Small intestine (tissue), 7 donors: ENCODE measurements around the gene ATP5F1E. TPM values are rescaled to one million over a fixed set of nuclear protein-coding genes. Genes with fewer than 3 reads are reported as not detected.
"Not testable (repeated sequence)": the region's sequence is repeated elsewhere in the genome, so short reads cannot be mapped to it uniquely, and the experiment has no call there.

Source experiments
- DNase-seq, 2 donors: peaks; one replicate each; pipeline versions ENCODE4 v3.0.0 to v3.0.0-alpha.2; 2013
- FAIRE-seq: peaks from 2 replicates; lab custom pipeline; 2012; peaks lifted over from hg19 to GRCh38; lab: Jason Lieb, UNC
- H3K27ac ChIP-seq, 3 donors: one replicate each; pipeline ENCODE4 v1.5.1; 2013; ENCODE audit warnings: low read length in 2 of 3, mild to moderate bottlenecking in 2 of 3, control low read depth in 1 of 3, inconsistent platforms in 1 of 3, low read depth in 1 of 3, moderate library complexity in 1 of 3
- H3K27me3 ChIP-seq, 3 donors: one replicate each; pipeline ENCODE4 v1.6.1; 2013; ENCODE audit warnings: low read length in 3 of 3, inconsistent platforms in 1 of 3; ENCODE audit not compliant: control insufficient read depth in 3 of 3, insufficient read depth in 3 of 3
- H3K36me3 ChIP-seq, 3 donors: one replicate each; pipeline ENCODE4 v1.6.1; 2013; ENCODE audit warnings: low read length in 3 of 3, inconsistent platforms in 1 of 3, low read depth in 1 of 3, mild to moderate bottlenecking in 1 of 3, moderate library complexity in 1 of 3; ENCODE audit not compliant: control insufficient read depth in 3 of 3, insufficient read depth in 2 of 3
- H3K4me1 ChIP-seq, 3 donors: one replicate each; pipeline ENCODE4 v1.6.1; 2013; ENCODE audit warnings: low read length in 2 of 3, inconsistent platforms in 1 of 3, low read depth in 1 of 3, mild to moderate bottlenecking in 1 of 3, moderate library complexity in 1 of 3; ENCODE audit not compliant: control insufficient read depth in 3 of 3, insufficient read depth in 2 of 3
- H3K4me3 ChIP-seq, 3 donors: one replicate each; pipeline ENCODE4 v1.5.1; 2013; ENCODE audit warnings: low read length in 3 of 3, control low read depth in 1 of 3, inconsistent platforms in 1 of 3, low read depth in 1 of 3, mild to moderate bottlenecking in 1 of 3, moderate library complexity in 1 of 3
- H3K9me3 ChIP-seq, 2 donors: one replicate each; pipeline ENCODE4 v1.6.1; 2013; ENCODE audit warnings: low read depth in 1 of 2, low read length in 1 of 2; ENCODE audit not compliant: control insufficient read depth in 2 of 2, insufficient read depth in 1 of 2
- WGBS, 3 donors: extraction: QIAGEN DNeasy Blood & Tissue Kit; methylation state at CpG; one replicate each; pipeline ENCODE4 v1.1.7; 2013; 5-methylcytosine and 5-hydroxymethylcytosine counted together
- polyA plus RNA-seq, 4 donors: library from polyadenylated mRNA; stranded (reverse) in 3 of 4; unstranded in 1 of 4; fragments of 200-250 nt in 3 of 4; fragments of 120-200 nt in 1 of 4; gene quantifications; one replicate each; pipeline versions ENCODE4 v1.2.1 to v1.2.3, GENCODE V29; 2013
- donor health status: healthy with polysubstance abuse.
- donor health status: control.
- donor health status: control.
- donor health status: Bipolar disorder and iron deficiency.
- donor health status: healthy.

ATP5F1E gene
- polyA plus RNA-seq, 4 donors, result 49.6 to 87.5 (median 69.8) TPM

DNA sequence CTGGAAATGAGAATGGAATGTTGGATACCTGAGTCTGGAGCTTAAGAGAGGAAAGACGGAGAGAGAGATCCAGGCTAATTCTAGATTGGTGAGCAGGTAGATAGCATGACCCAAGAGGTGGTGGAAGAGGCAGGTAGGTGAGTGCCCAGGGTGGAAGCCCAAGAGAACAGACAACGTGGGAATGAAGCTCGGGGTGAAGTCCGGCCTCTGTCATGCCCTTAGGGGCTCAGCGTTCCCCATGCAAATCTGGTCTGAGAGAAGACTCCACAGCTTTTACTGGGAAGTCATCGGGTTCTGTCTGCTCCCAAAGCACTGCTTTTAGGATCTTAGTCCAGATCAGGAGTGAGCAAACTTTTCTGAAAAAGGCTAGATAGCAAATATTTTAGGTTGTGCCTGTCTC lies 47.4 kb downstream of the ATP5F1E start:
- WGBS, 3 donors, result 82 to 84% (median 83%) methylated on average over 6 of the region's 6 CpGs
- FAIRE-seq (no peak), DNase-seq (no peak)
- Histone ChIP-seq H3K27ac (no peak overlapping the region), H3K4me3 (no peak overlapping the region), H3K27me3 (no peaks in the 10 kb centered on the region), H3K36me3 (peaks cover 7 to 28% (median 24%) of the 10 kb centered on the region in 3 donors), H3K4me1 (peaks cover 0 to 10% (median 6%) of the 10 kb centered on the region in 3 donors), H3K9me3 (no peaks in the 10 kb centered on the region)

DNA sequence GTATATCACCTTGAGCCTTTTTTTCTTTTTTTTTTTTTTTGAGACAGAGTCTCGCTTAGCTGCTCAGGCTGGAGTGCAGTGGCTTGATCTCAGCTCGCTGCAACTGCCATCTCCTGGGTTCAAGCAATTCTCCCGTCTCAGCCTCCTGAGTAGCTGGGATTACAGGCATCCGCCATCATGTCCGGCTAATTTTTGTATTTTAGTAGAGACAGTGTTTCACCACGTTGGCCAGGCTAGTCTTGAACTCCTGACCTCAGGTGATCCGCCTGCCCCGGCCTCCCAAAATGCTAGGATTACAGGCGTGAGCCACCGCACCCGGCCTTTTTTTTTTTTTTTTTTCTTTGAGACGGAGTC lies 49.0 kb downstream of the ATP5F1E start:
- FAIRE-seq, H3K27me3 ChIP-seq, H3K4me3 ChIP-seq, H3K9me3 ChIP-seq, H3K27ac ChIP-seq, DNase-seq: not testable (repeated sequence)
- H3K36me3 ChIP-seq, result peaks cover 2 to 13% (median 11%) of the 10 kb centered on the region in 3 donors
- 91 to 93% (median 93%) methylated on average over 10 to 12 of the region's 12 CpGs for WGBS, 3 donors
- peaks cover 0 to 10% (median 6%) of the 10 kb centered on the region in 3 donors for H3K4me1 ChIP-seq

DNA sequence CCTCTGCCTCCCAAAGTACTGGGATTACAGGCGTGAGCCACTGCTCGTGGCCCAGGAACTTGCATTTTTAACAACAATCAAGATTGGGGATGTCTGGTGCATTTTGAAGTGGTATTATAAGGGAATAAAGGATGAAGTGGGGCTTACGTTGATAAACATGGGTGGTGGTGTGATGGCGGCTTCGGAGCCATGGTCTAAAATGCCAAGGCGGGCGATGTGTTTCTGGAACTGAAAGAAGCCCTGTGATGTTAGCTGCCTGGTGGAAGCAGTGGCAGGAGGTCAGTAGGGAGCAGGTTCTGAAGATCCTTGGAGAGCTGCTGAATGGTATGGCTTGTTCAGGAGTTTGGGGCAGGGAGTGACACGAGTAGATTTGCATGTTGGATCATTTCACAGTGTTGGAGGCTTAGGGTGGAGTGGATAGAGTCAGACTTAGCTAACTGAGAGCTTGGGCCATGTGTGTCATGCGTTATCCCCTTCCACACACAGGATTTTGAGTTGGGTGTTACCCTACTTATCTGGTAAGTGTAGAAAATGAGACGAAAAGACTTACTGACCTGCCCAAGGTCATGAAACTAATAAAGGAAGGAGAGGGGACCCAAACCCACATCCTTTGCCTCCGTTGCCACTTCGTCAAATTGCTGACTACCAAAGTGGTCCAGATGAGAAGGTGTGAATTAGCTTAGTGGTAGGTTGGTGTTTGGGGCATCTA lies 49.6 kb downstream of the ATP5F1E start:
- H3K4me1 ChIP-seq, result peaks cover 0 to 10% (median 6%) of the 10 kb centered on the region in 3 donors
- H3K4me3 ChIP-seq, result peak overlapping the region in 1 of 3 donors; percentile 65
- no peaks in the 10 kb centered on the region for H3K9me3 ChIP-seq
- H3K27me3 ChIP-seq, result no peaks in the 10 kb centered on the region
- WGBS, 3 donors, result 77 to 79% (median 79%) methylated on average over 12 of the region's 12 CpGs
- no peak overlapping the region for H3K27ac ChIP-seq
- H3K36me3 ChIP-seq, result peaks cover 0 to 10% (median 6%) of the 10 kb centered on the region in 3 donors
- no peak for DNase-seq
- no peak for FAIRE-seq

DNA sequence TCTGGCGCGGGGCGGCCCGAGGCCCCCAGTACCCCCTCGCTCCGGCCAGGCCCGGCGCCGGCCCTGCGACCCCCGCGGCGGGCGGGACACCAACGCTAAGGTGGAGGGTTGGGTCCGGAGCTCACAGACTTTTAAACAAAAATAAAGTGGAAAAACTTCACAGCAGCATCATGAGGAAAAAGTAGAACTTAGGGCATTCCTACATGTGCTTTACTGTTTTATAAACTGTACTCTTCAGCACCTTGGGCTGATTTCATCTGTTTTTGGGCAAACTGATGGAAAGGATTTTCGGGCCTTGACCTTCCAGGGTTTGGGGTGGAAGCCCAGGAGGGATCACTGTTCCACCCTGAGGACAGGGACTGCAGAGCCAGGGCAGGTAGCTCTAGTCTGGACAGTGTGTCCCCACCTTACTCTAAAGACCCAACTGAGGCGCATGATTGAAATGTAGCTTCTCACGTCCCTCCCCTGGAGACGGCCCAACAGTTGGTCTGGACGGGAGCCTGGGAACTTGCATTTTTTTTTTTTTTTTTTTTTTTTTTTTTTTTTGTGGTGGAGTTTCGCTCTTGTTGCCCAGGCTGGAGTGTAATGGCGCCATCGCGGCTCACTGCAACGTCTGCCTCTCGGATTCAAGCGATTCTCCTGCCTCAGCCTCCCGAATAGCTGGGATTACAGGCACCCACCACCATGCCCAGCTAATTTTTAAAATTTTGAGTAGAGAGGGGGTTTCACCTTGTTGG lies 50.3 kb downstream of the ATP5F1E start:
- Histone ChIP-seq H3K9me3 (no peaks in the 10 kb centered on the region), H3K27ac (no peak overlapping the region), H3K4me1 (peaks cover 0 to 10% (median 6%) of the 10 kb centered on the region in 3 donors), H3K27me3 (no peaks in the 10 kb centered on the region), H3K36me3 (peaks cover 0 to 6% (median 3%) of the 10 kb centered on the region in 3 donors), H3K4me3 (peak overlapping the region; percentile 65 to 96 (median 87))
- DNase-seq (peak; percentile 31 to 69), FAIRE-seq (no peak)
- 8 to 18% (median 18%) methylated on average over 29 of the region's 29 CpGs for WGBS, 3 donors

DNA sequence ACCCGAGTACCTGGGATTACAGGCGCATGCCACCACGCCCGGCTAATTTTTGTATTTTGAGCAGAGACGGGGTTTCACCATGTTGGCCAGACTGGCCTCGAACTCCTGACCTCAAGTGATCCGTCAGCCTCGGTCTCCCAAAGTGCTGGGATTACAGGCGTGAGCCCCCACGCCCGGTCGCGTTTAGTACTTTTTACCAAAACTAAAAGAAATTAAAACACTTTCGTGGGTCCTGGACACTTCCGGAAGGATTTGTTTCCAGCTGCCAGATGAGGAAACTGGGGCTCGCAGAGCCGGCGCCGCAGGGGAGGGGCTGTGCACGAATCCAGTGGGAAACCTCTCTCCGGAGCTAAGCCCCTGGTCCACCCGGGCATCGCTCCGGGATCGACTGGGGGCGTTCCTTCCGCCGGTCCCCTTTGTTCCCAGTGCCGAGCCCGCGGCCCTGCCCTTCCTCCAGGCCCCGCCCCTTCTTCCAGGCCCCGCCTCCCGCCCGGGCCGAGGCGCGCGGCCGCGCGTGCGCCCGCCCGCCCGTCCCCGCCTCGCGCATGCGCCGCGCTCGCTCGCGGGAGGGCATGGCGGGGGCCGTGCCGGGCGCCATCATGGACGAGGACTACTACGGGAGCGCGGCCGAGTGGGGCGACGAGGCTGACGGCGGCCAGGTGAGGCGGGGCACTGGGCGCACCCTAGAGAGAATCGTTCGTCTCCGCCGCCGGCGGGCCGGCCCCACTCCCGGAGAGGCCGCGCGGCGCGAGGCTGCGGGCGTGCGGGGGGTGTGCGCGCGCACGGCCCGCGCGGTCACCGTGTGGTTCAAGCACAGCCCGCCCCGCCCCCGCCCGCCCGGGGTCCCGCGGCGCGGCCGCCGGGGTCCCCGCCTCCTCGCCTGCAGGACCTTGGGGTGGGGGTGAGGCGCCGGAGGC lies 51.2 kb downstream of the ATP5F1E start, which contains the start of gene NELFCD:
TSS of gene NELFCD (plus strand) at position 546 of the 917 bp plus-strand sequence. CDS start at position 600, 54 bp downstream.
- H3K4me3 ChIP-seq, result peak within 1 kb of the TSS; percentile 67 to 96 (median 87)
- DNase-seq (peak; percentile 86 to 95), FAIRE-seq (no peak)
- H3K4me1 ChIP-seq, result peaks cover 0 to 10% (median 6%) of the 10 kb centered on the region in 3 donors
- H3K27ac ChIP-seq, result peak within 1 kb of the TSS; percentile 56 to 88 (median 60)
- peaks cover 0 to 6% of the 10 kb centered on the region in 2 donors for H3K9me3 ChIP-seq
- WGBS, 3 donors, result 2 to 4% (median 4%) methylated on average over 43 to 109 of the region's 109 CpGs
- peaks cover 0 to under 1% (median 0%) of the 10 kb centered on the region in 3 donors for H3K36me3 ChIP-seq
- H3K27me3 ChIP-seq, result no peaks in the 10 kb centered on the region

DNA sequence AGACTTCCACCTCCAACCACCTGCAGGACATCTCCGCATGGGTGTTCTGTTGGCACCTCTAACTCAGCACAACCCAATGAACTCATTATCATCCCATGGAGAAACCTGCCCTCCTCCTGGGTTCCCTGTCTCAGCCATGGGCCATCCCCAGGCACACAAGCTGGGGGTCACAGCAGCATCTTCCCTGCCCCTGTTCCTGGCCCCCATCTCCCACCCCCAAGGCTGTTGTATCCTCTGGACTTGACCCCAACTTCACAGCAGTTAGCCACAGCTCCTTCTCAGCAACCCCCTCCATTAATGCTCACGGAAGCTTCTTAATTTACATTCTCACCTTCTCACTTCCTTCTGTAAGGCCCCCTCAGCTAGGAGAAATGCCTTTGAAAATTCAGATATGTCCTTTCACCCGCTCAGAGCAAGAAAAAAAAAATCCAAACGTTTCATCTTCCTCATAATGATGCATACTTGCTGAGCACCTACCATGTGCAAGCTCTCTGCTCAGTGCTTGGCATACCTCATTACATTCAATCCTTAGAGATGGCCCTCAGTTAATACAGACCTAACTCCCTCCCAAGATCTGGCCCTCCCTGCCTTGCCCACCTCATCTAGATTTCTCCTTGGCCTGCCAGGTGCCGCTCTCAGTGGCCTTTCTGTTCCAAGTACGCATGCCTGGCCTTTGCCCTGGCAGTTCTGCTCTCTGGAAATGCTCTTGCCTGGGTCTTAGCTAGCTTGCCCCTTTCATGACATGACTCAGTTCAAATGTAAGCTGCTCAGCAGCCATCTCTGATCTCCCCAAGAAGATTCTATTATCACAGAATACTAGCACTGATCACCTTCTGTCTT lies 53.6 kb downstream of the ATP5F1E start:
- H3K9me3 ChIP-seq, result peaks cover 0 to 8% of the 10 kb centered on the region in 2 donors
- peaks cover 0 to 7% (median 6%) of the 10 kb centered on the region in 3 donors for H3K4me1 ChIP-seq
- WGBS, 3 donors, result 56 to 64% (median 59%) methylated on average over 6 of the region's 6 CpGs
- no peaks in the 10 kb centered on the region for H3K36me3 ChIP-seq
- no peak for DNase-seq
- no peak overlapping the region for H3K27ac ChIP-seq
- H3K4me3 ChIP-seq, result no peak overlapping the region
- H3K27me3 ChIP-seq, result no peaks in the 10 kb centered on the region
- no peak for FAIRE-seq

DNA sequence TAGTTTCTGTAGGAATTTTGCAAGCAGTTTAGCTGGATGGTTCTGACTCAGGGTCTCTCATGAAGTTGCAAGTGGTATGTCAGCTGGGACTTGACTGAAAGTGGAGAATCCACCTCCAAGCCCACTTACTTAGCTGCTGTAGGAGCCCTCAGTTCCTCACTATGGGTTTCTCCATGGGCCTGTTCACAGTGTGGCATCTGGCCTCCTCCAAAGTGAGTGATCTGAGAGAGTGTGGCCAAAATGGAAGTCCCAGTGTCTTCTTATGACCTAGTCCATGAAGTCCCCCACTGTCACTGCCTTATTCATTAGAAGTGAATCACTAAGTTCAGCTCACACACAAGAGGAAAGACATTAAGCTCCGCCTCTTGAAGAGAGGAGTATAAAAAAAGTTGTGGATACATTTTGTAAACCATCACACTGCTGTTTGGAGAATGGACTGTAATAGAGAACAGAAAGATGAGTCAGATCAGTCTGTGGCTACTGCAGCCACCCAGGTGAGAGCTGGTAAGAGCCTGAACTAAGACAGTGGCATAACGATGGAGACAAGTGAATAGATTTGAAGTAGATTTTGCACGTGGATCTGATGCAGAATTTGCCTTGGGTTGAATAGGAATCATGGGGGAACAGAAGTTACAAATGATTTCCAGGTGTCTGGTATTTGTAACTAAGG lies 55.9 kb downstream of the ATP5F1E start:
- Histone ChIP-seq H3K27ac (no peak overlapping the region), H3K36me3 (no peaks in the 10 kb centered on the region), H3K27me3 (no peaks in the 10 kb centered on the region), H3K9me3 (peaks cover 0 to 8% of the 10 kb centered on the region in 2 donors), H3K4me3 (no peak overlapping the region), H3K4me1 (no peaks in the 10 kb centered on the region)
- FAIRE-seq, result no peak
- 86 to 88% (median 87%) methylated on average over 3 of the region's 3 CpGs for WGBS, 3 donors
- no peak for DNase-seq
